H4 (cell line): ENCODE data around the gene SAP130. TPM values are rescaled to one million over a fixed set of nuclear protein-coding genes. Genes with fewer than 3 reads are reported as not detected.
A peak's percentile ranks its signal among the peaks of the same experiment; 100 is the strongest.
"Not testable (repeated sequence)": the region's sequence is repeated elsewhere in the genome, so short reads cannot be mapped to it uniquely, and the experiment has no call there.

ENCODE experiments used
- DNase-seq: peaks from one replicate; pipeline ENCODE4 v3.0.0-alpha.2; 2015; ENCODE audit warnings: low spot score
- total RNA-seq: library from RNA; depleted of rRNA; stranded (reverse); fragments of >200 nt; shearing (Covaris generic); gene quantifications from 2 replicates; pipeline ENCODE4 v1.2.3, GENCODE V29; 2014

Gene SAP130
- total RNA-seq, 1 experiment from 2014 or later: 15.5 TPM

GRCh38 chr2:127953128-127953718, 74.6 kb downstream of the SAP130 start:
- no peak for DNase-seq

- no peak for DNase-seq
Measured at GRCh38 chr2:127951026-127951425, 76.8 kb downstream of the SAP130 start.

- no peak for DNase-seq
Measured at GRCh38 chr2:127950264-127950663, 77.6 kb downstream of the SAP130 start.

- DNase-seq: no peak
Measured at GRCh38 chr2:127945281-127945680, 82.6 kb downstream of the SAP130 start.

GRCh38 chr2:127943186-127943585, 84.7 kb downstream of the SAP130 start:
- DNase-seq: no peak

- no peak for DNase-seq
Measured at GRCh38 chr2:127942002-127942401, 85.9 kb downstream of the SAP130 start.

- no peak for DNase-seq
Measured at GRCh38 chr2:127941461-127941860, 86.4 kb downstream of the SAP130 start.

- DNase-seq: no peak
Measured at GRCh38 chr2:127940641-127941040, 87.2 kb downstream of the SAP130 start.

GRCh38 chr2:127935337-127935736, 92.5 kb downstream of the SAP130 start:
- no peak for DNase-seq

- DNase-seq: peak; percentile 79
Measured at GRCh38 chr2:127932199-127932876, 95.5 kb downstream of the SAP130 start.

GRCh38 chr2:127929449-127929848, 98.4 kb downstream of the SAP130 start:
- no peak for DNase-seq

- no peak for DNase-seq
Measured at GRCh38 chr2:127927384-127927783, 100.5 kb downstream of the SAP130 start.

- DNase-seq: no peak
Measured at GRCh38 chr2:127917916-127918315, 109.9 kb downstream of the SAP130 start.

GRCh38 chr2:127913808-127914457, 113.9 kb downstream of the SAP130 start:
- no peak for DNase-seq

GRCh38 chr2:127911737-127912136, 116.1 kb downstream of the SAP130 start:
- DNase-seq: no peak

- DNase-seq: no peak
Measured at GRCh38 chr2:127910415-127910814, 117.4 kb downstream of the SAP130 start.

GRCh38 chr2:127909019-127909418, 118.8 kb downstream of the SAP130 start:
- DNase-seq: no peak

GRCh38 chr2:127907733-127908400, 120.0 kb downstream of the SAP130 start:
- not testable (repeated sequence) for DNase-seq

- DNase-seq: no peak
Measured at GRCh38 chr2:127906206-127906926, 121.5 kb downstream of the SAP130 start.

GRCh38 chr2:127901339-127902056, 126.4 kb downstream of the SAP130 start:
- no peak for DNase-seq

- DNase-seq: no peak
Measured at GRCh38 chr2:127897531-127898211, 130.2 kb downstream of the SAP130 start.
